Nephron (organoid): ENCODE measurements around the gene MAP4K1.

Source experiments
- H3K27ac Mint-ChIP-seq, 3 experiments: 2 replicates each; pipeline ENCODE4 v1.8.0; 2020; ENCODE audit warnings: mixed read lengths in 3 of 3, mild to moderate bottlenecking in 2 of 3, moderate library complexity in 1 of 3
- H3K27me3 Mint-ChIP-seq: 2 replicates; pipeline ENCODE4 v1.8.0; 2021; ENCODE audit warnings: low read depth, mild to moderate bottlenecking, moderate library complexity, mixed read lengths
- H3K36me3 Mint-ChIP-seq: 2 replicates; pipeline ENCODE4 v1.8.0; 2020; ENCODE audit warnings: low read depth, mixed read lengths
- H3K4me1 Mint-ChIP-seq: 2 replicates; pipeline ENCODE4 v1.8.0; 2020; ENCODE audit warnings: mixed read lengths
- H3K4me3 Mint-ChIP-seq, 3 experiments: 2 replicates each; pipeline ENCODE4 v1.8.0; 2020; ENCODE audit warnings: mild to moderate bottlenecking in 3 of 3, mixed read lengths in 3 of 3, moderate library complexity in 2 of 3
- H3K9me3 Mint-ChIP-seq: 2 replicates; pipeline ENCODE4 v1.8.0; 2020; ENCODE audit warnings: mixed read lengths
- CTCF ChIP-seq, 3 experiments: fragments of 200-600 bp; sonication (generic); IDR thresholded peaks; one replicate each; pipeline ENCODE4 v1.5.0; 2021; ENCODE audit warnings: antibody characterized with exemption in 3 of 3; ENCODE audit not compliant: unreplicated experiment in 3 of 3

MAP4K1 gene

GRCh38 chr19:38619361-38620174 is 1.8 kb upstream of the MAP4K1 start:
- no peak for TF ChIP-seq CTCF (IDR thresholded peaks at IDR 0.05; ENCODE audit: unreplicated experiment in 3 of 3)
- Mint-ChIP-seq H3K27me3 (no peaks in the 10 kb centered on the region), H3K36me3 (peaks cover 30% of the 10 kb centered on the region), H3K4me1 (peaks cover 20% of the 10 kb centered on the region), H3K4me3 (peak overlapping the region; percentile 97 to 100 (median 99)), H3K9me3 (no peaks in the 10 kb centered on the region), H3K27ac (peak overlapping the region; percentile 67 to 92 (median 85))

DNA sequence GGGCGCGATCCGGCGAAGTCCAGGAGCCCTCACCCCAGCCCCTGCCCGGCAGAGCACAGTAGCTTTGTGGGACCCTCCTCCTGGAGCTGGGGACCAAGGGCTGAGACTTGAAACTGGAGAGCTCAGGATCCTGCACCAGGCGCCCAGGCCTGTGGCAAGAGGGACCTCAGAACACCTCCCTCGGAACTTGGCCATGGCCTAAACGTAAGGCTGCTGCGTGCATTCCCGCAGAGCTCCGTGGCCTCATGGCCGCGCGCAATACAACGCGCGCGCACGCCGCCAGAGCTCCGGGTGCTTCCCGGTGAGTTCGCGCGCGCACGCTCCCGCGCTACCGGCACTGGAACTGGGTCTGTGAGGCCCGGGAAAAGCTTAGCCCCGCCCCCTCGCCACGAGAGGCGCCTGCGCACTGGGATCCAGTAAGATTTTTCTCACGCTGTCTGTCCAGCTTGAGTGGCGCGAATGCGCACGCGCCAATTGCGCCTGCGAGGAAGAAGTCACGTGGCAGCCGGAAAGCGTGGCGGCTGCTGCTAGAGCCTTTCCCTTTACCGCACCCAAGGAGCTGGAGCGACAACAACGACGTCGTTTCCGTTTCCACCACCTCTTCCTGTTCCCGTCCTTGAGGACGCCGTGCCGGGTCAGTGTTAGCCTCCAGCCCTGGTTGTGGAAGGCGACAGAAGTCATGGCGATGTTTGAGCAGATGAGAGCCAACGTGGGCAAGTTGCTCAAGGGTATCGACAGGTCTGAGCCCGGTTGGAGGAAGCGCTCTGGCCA is 1.0 kb upstream of the MAP4K1 start, which contains the start of gene EIF3K:
TSS of gene EIF3K (plus strand) at position 599 of the 771 bp plus-strand sequence. CDS start at position 680, 81 bp downstream.
- peak within 1 kb of the TSS; percentile 97 to 100 (median 99) for H3K4me3 Mint-ChIP-seq
- peaks cover 22% of the 10 kb centered on the region for H3K36me3 Mint-ChIP-seq
- H3K27me3 Mint-ChIP-seq = no peaks in the 10 kb centered on the region
- no peak for TF ChIP-seq CTCF (IDR thresholded peaks at IDR 0.05; ENCODE audit: unreplicated experiment in 3 of 3)
- H3K9me3 Mint-ChIP-seq = no peaks in the 10 kb centered on the region
- peaks cover 20% of the 10 kb centered on the region for H3K4me1 Mint-ChIP-seq
- peak within 1 kb of the TSS; percentile 67 to 92 (median 85) for H3K27ac Mint-ChIP-seq

GRCh38 chr19:38617283-38617763 is 430 bp downstream of the MAP4K1 start:
- Mint-ChIP-seq H3K4me1 (peaks cover 20% of the 10 kb centered on the region), H3K9me3 (no peaks in the 10 kb centered on the region), H3K27ac (peak overlapping the region; percentile 46 to 68 (median 52)), H3K27me3 (no peaks in the 10 kb centered on the region), H3K36me3 (peaks cover 16% of the 10 kb centered on the region), H3K4me3 (peak overlapping the region; percentile 65 to 82 (median 79))
- no peak for TF ChIP-seq CTCF (IDR thresholded peaks at IDR 0.05; ENCODE audit: unreplicated experiment in 3 of 3)

DNA sequence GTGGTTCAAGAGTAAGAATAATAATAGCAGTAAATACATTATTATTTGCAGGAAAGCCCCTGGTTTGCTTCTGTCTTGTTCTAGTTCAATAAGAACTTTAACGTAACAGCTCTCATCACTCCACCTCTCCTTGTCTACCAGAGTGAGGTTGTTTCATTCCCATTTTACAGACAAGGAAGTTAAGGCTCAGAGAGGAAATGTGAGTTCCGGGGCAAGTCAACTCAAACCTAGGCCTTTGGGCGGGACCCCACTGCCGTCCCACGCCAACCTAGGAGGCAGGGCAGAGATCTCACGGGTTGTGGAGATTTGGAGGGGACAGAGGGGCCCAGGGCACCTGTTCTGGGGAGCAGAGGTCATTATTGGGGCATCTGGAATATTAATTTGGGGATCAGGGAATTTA is 1.5 kb downstream of the MAP4K1 start:
- peak overlapping the region in 2 of 3 experiments; percentile 54 to 68 for H3K27ac Mint-ChIP-seq
- no peak for TF ChIP-seq CTCF (IDR thresholded peaks at IDR 0.05; ENCODE audit: unreplicated experiment in 3 of 3)
- H3K36me3 Mint-ChIP-seq = peaks cover 5% of the 10 kb centered on the region
- H3K27me3 Mint-ChIP-seq = no peaks in the 10 kb centered on the region
- no peaks in the 10 kb centered on the region for H3K9me3 Mint-ChIP-seq
- H3K4me1 Mint-ChIP-seq = peaks cover 20% of the 10 kb centered on the region
- peak overlapping the region; percentile 65 to 82 (median 79) for H3K4me3 Mint-ChIP-seq

DNA sequence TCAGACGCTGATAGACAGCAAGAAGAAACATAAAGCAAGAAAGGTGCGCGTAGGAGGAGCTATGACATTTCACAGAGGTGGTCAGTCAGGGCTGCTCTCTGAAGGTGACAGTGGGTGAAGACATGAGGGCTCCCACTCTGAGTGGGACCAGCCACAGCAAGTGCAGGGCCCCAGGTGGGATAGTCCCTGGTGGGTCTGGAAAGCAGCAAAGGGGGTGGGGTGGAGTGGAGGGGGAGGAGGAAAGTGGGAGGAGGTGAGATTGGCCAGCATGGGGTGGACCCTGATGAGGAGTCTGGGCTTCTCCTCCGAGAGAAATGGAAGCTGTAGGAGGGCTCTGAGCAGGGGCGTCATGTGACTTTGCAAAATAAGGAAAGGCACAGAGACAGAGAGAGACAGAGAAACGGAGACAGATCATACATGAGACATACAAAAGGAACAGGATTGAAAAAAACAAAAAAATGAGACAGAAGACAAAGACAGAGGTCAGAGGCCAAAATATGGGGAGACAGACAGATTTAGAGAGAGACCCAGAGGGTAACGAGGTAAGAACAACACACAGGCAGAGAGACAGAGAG is 2.7 kb downstream of the MAP4K1 start:
- H3K9me3 Mint-ChIP-seq = no peaks in the 10 kb centered on the region
- TF ChIP-seq CTCF (IDR thresholded peaks at IDR 0.05; ENCODE audit: unreplicated experiment in 3 of 3) = no peak
- H3K27ac Mint-ChIP-seq = peak overlapping the region in 2 of 3 experiments; percentile 21 to 24
- peaks cover 20% of the 10 kb centered on the region for H3K4me1 Mint-ChIP-seq
- no peaks in the 10 kb centered on the region for H3K27me3 Mint-ChIP-seq
- H3K36me3 Mint-ChIP-seq = peaks cover 1% of the 10 kb centered on the region
- H3K4me3 Mint-ChIP-seq = peak overlapping the region; percentile 33 to 75 (median 55)
